ENCODE data around the gene DGLUCY.

DGLUCY gene

GRCh38 chr14:91163316-91163715 lies 49.4 kb downstream of the DGLUCY start:
- H3K27ac ChIP-seq, result peak overlapping the region; percentile 74
- TF ChIP-seq, protein P1, sequence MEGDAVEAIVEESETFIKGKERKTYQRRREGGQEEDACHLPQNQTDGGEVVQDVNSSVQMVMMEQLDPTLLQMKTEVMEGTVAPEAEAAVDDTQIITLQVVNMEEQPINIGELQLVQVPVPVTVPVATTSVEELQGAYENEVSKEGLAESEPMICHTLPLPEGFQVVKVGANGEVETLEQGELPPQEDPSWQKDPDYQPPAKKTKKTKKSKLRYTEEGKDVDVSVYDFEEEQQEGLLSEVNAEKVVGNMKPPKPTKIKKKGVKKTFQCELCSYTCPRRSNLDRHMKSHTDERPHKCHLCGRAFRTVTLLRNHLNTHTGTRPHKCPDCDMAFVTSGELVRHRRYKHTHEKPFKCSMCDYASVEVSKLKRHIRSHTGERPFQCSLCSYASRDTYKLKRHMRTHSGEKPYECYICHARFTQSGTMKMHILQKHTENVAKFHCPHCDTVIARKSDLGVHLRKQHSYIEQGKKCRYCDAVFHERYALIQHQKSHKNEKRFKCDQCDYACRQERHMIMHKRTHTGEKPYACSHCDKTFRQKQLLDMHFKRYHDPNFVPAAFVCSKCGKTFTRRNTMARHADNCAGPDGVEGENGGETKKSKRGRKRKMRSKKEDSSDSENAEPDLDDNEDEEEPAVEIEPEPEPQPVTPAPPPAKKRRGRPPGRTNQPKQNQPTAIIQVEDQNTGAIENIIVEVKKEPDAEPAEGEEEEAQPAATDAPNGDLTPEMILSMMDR (conservative IDR thresholded peaks at IDR 0.05), result no peak
- TF ChIP-seq ZFX (IDR thresholded peaks at IDR 0.05), result no peak

- H3K27ac ChIP-seq, result peak overlapping the region; percentile 74
- TF ChIP-seq, protein P1 (conservative IDR thresholded peaks at IDR 0.05), result no peak
- TF ChIP-seq ZFX (IDR thresholded peaks at IDR 0.05), result no peak
Observed at GRCh38 chr14:91164676-91165075, 50.8 kb downstream of the DGLUCY start.

GRCh38 chr14:91167380-91167770 lies 53.5 kb downstream of the DGLUCY start:
- TF ChIP-seq, protein P1 (conservative IDR thresholded peaks at IDR 0.05), result no peak
- TF ChIP-seq ZFX (IDR thresholded peaks at IDR 0.05), result no peak
- no peak overlapping the region for H3K27ac ChIP-seq

DNA sequence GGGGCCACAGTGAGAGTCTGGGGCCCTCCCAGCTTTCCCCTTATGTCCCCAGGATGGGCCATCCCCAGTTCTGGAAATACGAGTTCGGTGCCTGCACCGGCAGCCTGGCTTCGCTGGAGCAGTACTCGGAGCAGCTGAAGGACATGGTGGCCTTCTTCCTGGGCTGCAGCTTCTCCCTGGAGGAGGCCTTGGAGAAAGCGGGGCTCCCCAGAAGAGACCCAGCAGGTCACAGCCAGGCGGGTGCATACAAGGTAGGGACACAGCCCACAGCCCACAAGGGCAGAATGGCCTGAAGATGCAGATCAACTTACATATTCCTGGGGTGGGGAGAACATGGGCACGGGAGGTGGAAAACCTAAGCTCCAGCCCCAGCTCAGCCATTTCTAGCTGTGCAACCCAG lies 56.1 kb downstream of the DGLUCY start:
- TF ChIP-seq, protein P1 (conservative IDR thresholded peaks at IDR 0.05), result no peak
- no peak for TF ChIP-seq ZFX (IDR thresholded peaks at IDR 0.05)
- H3K27ac ChIP-seq, result no peak overlapping the region

- no peak overlapping the region for H3K27ac ChIP-seq
- no peak for TF ChIP-seq ZFX (IDR thresholded peaks at IDR 0.05)
- TF ChIP-seq, protein P1 (conservative IDR thresholded peaks at IDR 0.05), result no peak
Observed at GRCh38 chr14:91170504-91171121, 56.7 kb downstream of the DGLUCY start.

- no peak overlapping the region for H3K27ac ChIP-seq
- peak; percentile 14; the same call in 1 of the 2 replicates for TF ChIP-seq ZFX (IDR thresholded peaks at IDR 0.05)
- TF ChIP-seq, protein P1 (conservative IDR thresholded peaks at IDR 0.05), result no peak
Observed at GRCh38 chr14:91171291-91171690, 57.4 kb downstream of the DGLUCY start.

DNA sequence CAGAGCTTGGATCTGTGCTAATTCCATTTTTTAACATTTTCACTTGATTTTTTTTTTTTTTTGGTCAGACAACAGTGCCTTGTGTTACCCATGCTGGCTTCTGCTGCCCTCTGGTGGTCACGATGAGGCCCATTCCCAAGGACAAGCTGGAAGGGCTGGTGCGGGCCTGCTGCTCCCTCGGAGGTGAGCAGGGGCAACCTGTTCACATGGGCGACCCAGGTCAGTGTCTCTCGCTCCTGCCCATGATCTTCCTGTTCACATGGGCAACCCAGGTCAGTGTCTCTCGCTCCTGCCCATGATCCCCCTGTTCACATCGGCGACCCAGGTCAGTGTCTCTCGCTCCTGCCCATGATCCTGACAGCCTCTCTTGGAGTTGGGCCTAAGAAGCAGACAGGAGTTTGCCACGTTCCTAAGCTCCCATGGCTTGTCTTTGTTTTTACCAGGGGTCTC lies 59.4 kb downstream of the DGLUCY start:
- no peak overlapping the region for H3K27ac ChIP-seq
- no peak for TF ChIP-seq ZFX (IDR thresholded peaks at IDR 0.05)
- TF ChIP-seq, protein P1 (conservative IDR thresholded peaks at IDR 0.05), result peak; percentile 96
